Measurements from ENCODE around the gene IRF8. TPM values are rescaled to one million over a fixed set of nuclear protein-coding genes. Genes with fewer than 3 reads are reported as not detected.

The IRF8 gene
- total and polyA plus RNA-seq, 2 of the 4 experiments (the other 2 are of a cell fraction), result not detected

DNA sequence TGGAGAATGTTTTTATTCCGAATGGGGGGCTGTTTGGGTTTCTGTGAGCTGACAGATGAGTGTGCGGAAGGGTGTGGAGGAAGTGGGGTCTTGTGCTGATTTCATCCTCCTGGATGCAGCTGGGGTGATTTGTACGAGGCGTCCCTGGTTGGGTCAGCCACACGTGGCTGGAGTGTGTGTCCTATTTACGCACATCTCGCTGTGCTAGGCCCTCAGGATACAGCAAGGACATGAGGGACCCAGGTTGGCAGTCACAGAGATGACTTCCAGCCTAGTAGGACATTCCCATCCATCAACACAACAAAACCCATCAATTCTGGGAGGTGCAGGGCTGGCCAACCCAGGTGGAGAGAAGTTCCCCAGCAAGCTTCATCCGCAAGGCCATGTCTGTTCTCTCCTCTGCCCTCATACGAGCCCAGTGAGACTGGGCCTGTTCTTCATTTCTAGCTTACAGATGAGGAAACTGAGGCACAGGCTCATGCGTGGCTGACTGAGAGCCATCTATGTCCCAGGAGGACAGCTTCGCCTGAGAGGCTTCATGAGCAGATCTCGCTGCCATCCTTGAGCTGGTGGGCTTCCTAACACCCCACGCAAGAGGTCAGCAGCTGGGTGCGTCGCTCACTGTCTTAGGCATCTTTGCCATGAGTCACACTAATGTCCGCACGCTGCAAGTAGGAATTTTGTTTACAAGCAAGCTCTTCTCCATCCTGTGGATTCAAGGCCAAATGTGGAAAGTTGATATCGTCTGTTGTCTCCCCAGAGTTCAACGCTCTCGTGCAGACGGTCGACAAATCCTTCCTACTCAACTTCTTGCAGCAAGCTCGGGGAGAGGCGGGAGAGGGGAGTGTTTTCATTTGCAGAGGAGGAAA, 24.4 kb downstream of the IRF8 start:
- no peak overlapping the region for H3K56ac ChIP-seq (ENCODE audit: extremely low read depth, insufficient read depth, low read length)
- ChIA-PET CTCF (no interaction called here), POLR2A (ENCODE audit: unreplicated experiment) (interaction anchor here (0.6 kb wide), 1 partner anchor 1695 kb away, joined by 13 read pairs; no protein-coding TSS in a partner anchor)
- peak overlapping the region; percentile 23 for H2AK9ac ChIP-seq (replicated peaks; ENCODE audit: low read depth, low read length, poor library complexity)
- in situ Hi-C loops (cut with MboI; ENCODE audit: low sequenced_read_pairs), result no loop called here
- H3K27ac ChIP-seq (ENCODE audit: insufficient read depth, low read length), result peak overlapping the region; percentile 26; the same call in 1 of the 2 replicates
- no peak overlapping the region for H3K4me2 ChIP-seq (ENCODE audit: low read depth, low read length)
- H3K36me3 ChIP-seq (ENCODE audit: control insufficient read depth, insufficient read depth, low read length), result no peaks in the 10 kb centered on the region
- peak; percentile 59 for DNase-seq
- no peak overlapping the region for H2BK5ac ChIP-seq (ENCODE audit: low read depth, low read length, poor library complexity, severe bottlenecking)
- peak; percentile 81 for ATAC-seq (ENCODE audit: low read depth)
- H3K4ac ChIP-seq (ENCODE audit: low read depth, low read length), result 0 out of 2 replicates have a peak overlapping the region, but pooled peaks have one; percentile 7
- H3K9me3 ChIP-seq (ENCODE audit: control insufficient read depth, insufficient read depth, low read length), result peaks cover 4% of the 10 kb centered on the region; the same call in 1 of the 2 replicates
- no TSS peak for BruUV-seq (replicated peaks)
- peak overlapping the region; percentile 8 for H2AFZ ChIP-seq (replicated peaks; ENCODE audit: low read length, poor library complexity)
- H3K4me3 ChIP-seq (ENCODE audit: insufficient read depth, low read depth, low read length), result no peak overlapping the region
- H2BK15ac ChIP-seq (ENCODE audit: low read depth, low read length), result 0 out of 3 replicates have a peak overlapping the region, but pooled peaks have one; percentile 35
- dilution Hi-C loops (cut with HindIII; ENCODE audit: low sequenced_read_pairs, unreplicated experiment), result no loop called here
- H3K18ac ChIP-seq (ENCODE audit: low read depth, low read length), result no peak overlapping the region
- no peak for TF ChIP-seq CEBPB (IDR thresholded peaks at IDR 0.05; ENCODE audit: low read depth, low read length)
- TF ChIP-seq CHD1 (IDR thresholded peaks at IDR 0.05; ENCODE audit: low read depth, low read length), result no peak
- no peak for TF ChIP-seq CTCF (conservative IDR thresholded peaks at IDR 0.05; ENCODE audit: low read depth, low read length)
- TF ChIP-seq MAFK (IDR thresholded peaks at IDR 0.05; ENCODE audit: low read depth, low read length), result no peak
- TF ChIP-seq POLR2A (IDR thresholded peaks at IDR 0.05; ENCODE audit: low read depth, low read length), result no peak
- TF ChIP-seq RCOR1 (IDR thresholded peaks at IDR 0.05; ENCODE audit: insufficient replicate concordance, low read length), result no peak
- TF ChIP-seq, protein P1, sequence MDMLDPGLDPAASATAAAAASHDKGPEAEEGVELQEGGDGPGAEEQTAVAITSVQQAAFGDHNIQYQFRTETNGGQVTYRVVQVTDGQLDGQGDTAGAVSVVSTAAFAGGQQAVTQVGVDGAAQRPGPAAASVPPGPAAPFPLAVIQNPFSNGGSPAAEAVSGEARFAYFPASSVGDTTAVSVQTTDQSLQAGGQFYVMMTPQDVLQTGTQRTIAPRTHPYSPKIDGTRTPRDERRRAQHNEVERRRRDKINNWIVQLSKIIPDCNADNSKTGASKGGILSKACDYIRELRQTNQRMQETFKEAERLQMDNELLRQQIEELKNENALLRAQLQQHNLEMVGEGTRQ (IDR thresholded peaks at IDR 0.05; ENCODE audit: low read depth, low read length), result no peak
- peak; percentile 77 for TF ChIP-seq BHLHE40 (IDR thresholded peaks at IDR 0.05; ENCODE audit: low read depth, low read length)
- TF ChIP-seq FOS (IDR thresholded peaks at IDR 0.05; ENCODE audit: low read depth, low read length), result peak; percentile 35; the same call in 1 of the 2 replicates
- TF ChIP-seq MAZ (IDR thresholded peaks at IDR 0.05; ENCODE audit: borderline replicate concordance, low read depth, low read length), result no peak
- no peak for TF ChIP-seq MXI1 (IDR thresholded peaks at IDR 0.05; ENCODE audit: borderline replicate concordance, low read depth, low read length)
- TF ChIP-seq ELK1 (IDR thresholded peaks at IDR 0.05; ENCODE audit: borderline replicate concordance, low read depth, low read length), result no peak
- no peak overlapping the region; the same call in 1 of the 2 replicates for H4K5ac ChIP-seq (ENCODE audit: low read depth, low read length)
- peaks cover 44% of the 10 kb centered on the region for H3K27me3 ChIP-seq (ENCODE audit: control insufficient read depth, insufficient read depth, low read length)
- intact Hi-C loops (cut with micrococcal nuclease), result no loop called here
- H4K91ac ChIP-seq (ENCODE audit: insufficient read depth, low read depth, low read length), result no peak overlapping the region
- H3K79me1 ChIP-seq (ENCODE audit: low read depth in 1 of 2, low read length in 2 of 2), result no peaks in the 10 kb centered on the region
- H2AK5ac ChIP-seq (ENCODE audit: low read depth, low read length), result 0 out of 2 replicates have a peak overlapping the region, but pooled peaks have one; percentile 2
- peaks cover 7% of the 10 kb centered on the region; the same call in 1 of the 2 replicates for H3K4me1 ChIP-seq (ENCODE audit: control insufficient read depth, insufficient read depth, low read length)
- 100% methylated on average over 2 of the region's 24 CpGs; no CpG with 5 or more reads in 1 of the 2 experiments for WGBS, 2 experiments (ENCODE audit: extremely low coverage in 2 of 2, insufficient read length in 1 of 2)
- H4K8ac ChIP-seq (ENCODE audit: low read depth in 2 of 2, low read length in 2 of 2), result no peak overlapping the region
- H3K9ac ChIP-seq (ENCODE audit: low read depth, low read length), result no peak overlapping the region
- H3K9me1 ChIP-seq (ENCODE audit: insufficient read depth, low read length), result no peaks in the 10 kb centered on the region
- no peak overlapping the region for H3K23ac ChIP-seq (ENCODE audit: low read depth, low read length)
- H3K14ac ChIP-seq (replicated peaks; ENCODE audit: low read depth, low read length), result no peak overlapping the region
- H2BK20ac ChIP-seq (ENCODE audit: low read depth, low read length), result no peak overlapping the region
- no peaks in the 10 kb centered on the region for H4K20me1 ChIP-seq (ENCODE audit: insufficient read depth, low read length)
- no peak overlapping the region for H2BK120ac ChIP-seq (ENCODE audit: low read depth, low read length)
